NOMO-1 treated with dmso at 0.1 percent for 144 hours (cell line): ENCODE measurements around the gene ENOX2.
A peak's percentile ranks its signal among the peaks of the same experiment; 100 is the strongest.
"Not testable (repeated sequence)": the region's sequence is repeated elsewhere in the genome, so short reads cannot be mapped to it uniquely, and the experiment has no call there.

Experiments
- DNase-seq: peaks from one replicate; lab custom pipeline; 2025; ENCODE audit not compliant: unreplicated experiment; lab: John Stamatoyannopoulos, UW

Gene ENOX2

GRCh38 chrX:130758072-130758471 lies 144.9 kb downstream of the ENOX2 start:
- peak; percentile 2 for DNase-seq

GRCh38 chrX:130756233-130756632 lies 146.8 kb downstream of the ENOX2 start:
- DNase-seq = no peak

- no peak for DNase-seq
Measured at GRCh38 chrX:130754353-130754752, 148.7 kb downstream of the ENOX2 start.

- DNase-seq = no peak
Measured at GRCh38 chrX:130746709-130747342, 156.2 kb downstream of the ENOX2 start.

- DNase-seq = no peak
Measured at GRCh38 chrX:130746077-130746476, 156.9 kb downstream of the ENOX2 start.

GRCh38 chrX:130741584-130741983 lies 161.4 kb downstream of the ENOX2 start:
- DNase-seq = no peak

GRCh38 chrX:130741151-130741550 lies 161.9 kb downstream of the ENOX2 start:
- no peak for DNase-seq

GRCh38 chrX:130738638-130739195 lies 164.3 kb downstream of the ENOX2 start:
- DNase-seq = no peak

GRCh38 chrX:130734713-130735112 lies 168.3 kb downstream of the ENOX2 start:
- DNase-seq = no peak

- DNase-seq = no peak
Measured at GRCh38 chrX:130728208-130728607, 174.8 kb downstream of the ENOX2 start.

GRCh38 chrX:130726661-130727060 lies 176.3 kb downstream of the ENOX2 start:
- peak; percentile 71 for DNase-seq

GRCh38 chrX:130725519-130725918 lies 177.5 kb downstream of the ENOX2 start:
- no peak for DNase-seq

- no peak for DNase-seq
Measured at GRCh38 chrX:130719413-130719812, 183.6 kb downstream of the ENOX2 start.

GRCh38 chrX:130718137-130718536 lies 184.9 kb downstream of the ENOX2 start:
- no peak for DNase-seq

GRCh38 chrX:130716781-130717413 lies 186.1 kb downstream of the ENOX2 start:
- DNase-seq = no peak

- DNase-seq = no peak
Measured at GRCh38 chrX:130716346-130716745, 186.7 kb downstream of the ENOX2 start.

- no peak for DNase-seq
Measured at GRCh38 chrX:130715299-130715698, 187.7 kb downstream of the ENOX2 start.

- no peak for DNase-seq
Measured at GRCh38 chrX:130714665-130715064, 188.3 kb downstream of the ENOX2 start.

- no peak for DNase-seq
Measured at GRCh38 chrX:130714135-130714534, 188.9 kb downstream of the ENOX2 start.

GRCh38 chrX:130709178-130709577 lies 193.8 kb downstream of the ENOX2 start:
- DNase-seq = not testable (repeated sequence)

GRCh38 chrX:130705591-130705990 lies 197.4 kb downstream of the ENOX2 start:
- DNase-seq = no peak
